ENCODE results near the gene LRP6. TPM values are rescaled to one million over a fixed set of nuclear protein-coding genes. Genes with fewer than 3 reads are reported as not detected.
"Not testable (repeated sequence)": the region's sequence is repeated elsewhere in the genome, so short reads cannot be mapped to it uniquely, and the experiment has no call there.

LRP6 gene
- total RNA-seq, 2 experiments from 2014 or later: 1.1 to 1.7 TPM

DNA sequence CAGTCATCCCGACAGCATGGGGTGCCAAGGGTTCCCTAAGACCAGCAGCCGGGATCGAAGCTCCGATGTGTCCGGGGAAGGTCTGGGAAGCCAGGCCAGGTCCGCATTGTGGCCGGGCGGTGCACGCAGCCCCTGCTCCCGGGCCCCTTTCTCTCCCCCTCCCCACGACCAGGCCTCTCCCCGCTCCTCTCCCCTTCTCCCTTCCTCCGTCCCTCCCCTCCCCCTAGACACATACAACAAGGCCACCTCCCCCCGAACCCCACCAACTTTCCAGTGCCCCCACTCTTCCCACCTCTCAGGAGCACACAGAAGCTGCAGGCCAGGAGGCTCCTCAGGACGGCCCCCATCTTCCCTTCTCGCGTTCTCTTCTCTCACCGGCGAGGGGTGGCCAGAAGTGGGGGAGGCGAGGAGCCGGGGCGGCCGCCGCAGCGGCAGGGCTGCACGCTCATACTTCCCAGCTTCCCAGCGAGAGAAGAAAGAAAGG lies 413 bp downstream of the LRP6 start:
- POLR2A ChIA-PET: interaction anchor here (0.6 kb wide), 1 partner anchor 1566 kb away, joined by 5 read pairs; no protein-coding TSS in a partner anchor
- CTCF ChIA-PET: interaction anchor here (0.6 to 1.6 kb wide), 2 partner anchors 62 to 734 kb away, joined by 3 to 5 read pairs; no protein-coding TSS in a partner anchor

DNA sequence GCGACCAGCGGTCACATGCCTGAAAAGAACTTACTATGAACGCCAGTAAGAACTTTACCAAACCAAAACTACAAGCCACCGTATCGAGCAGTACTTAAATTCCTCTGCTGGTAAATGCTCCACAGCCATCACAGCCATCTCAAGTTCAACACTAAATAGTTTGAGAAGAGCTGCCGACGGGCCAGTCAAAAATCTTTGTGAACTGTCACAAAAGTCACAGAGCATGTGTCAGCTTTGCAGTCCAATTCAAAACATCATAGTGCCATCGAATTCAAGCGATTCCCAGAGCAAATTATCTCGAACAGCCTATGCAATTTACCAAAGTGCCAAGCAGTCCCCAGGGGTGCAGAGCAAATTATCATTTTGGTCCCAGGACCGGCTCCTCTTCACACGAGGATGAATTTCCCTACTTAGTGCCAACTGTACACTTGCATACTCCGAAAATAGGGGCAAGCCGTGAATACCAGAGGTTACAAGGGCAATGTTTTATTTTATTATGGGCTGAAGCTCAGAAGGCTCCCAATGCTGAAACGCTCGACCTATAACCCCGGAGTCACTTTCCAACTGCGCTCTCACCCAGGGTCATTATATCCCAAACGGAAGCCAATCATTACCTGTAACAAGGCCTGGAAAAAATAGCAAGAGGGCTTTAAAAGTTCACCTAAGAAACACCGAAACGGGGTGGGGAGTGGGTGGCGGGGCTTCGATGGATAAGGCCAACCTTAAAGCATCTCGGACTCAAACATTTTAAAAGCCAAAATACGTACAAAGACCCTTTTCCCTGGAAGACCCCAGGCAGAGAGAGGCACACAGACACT lies 1.1 kb downstream of the LRP6 start:
- CTCF ChIA-PET: interaction anchor here (1.6 kb wide), 1 partner anchor 63 kb away, joined by 5 read pairs; no protein-coding TSS in a partner anchor
- POLR2A ChIA-PET: interaction anchor here (0.6 kb wide), 1 partner anchor 51 kb away, joined by 3 read pairs; no protein-coding TSS in a partner anchor

DNA sequence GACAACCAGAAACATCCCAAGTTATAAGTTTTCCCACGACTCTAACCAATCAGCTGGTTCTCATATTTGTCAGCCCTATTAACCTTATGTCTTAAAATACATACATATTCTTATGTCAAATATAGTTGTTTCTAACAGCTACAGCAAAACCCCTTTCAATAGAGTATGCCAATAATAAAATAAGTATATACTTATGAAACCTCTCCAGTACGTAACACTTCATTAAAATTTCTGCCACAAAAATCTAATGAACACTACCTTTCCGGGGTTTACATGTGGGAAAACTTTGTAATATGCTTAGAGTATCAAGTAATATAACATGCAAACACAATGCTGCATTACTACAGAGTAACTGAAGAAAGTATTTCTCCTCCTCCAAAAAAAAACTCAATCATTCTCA lies 1.8 kb downstream of the LRP6 start:
- CTCF ChIA-PET: no interaction called here

DNA sequence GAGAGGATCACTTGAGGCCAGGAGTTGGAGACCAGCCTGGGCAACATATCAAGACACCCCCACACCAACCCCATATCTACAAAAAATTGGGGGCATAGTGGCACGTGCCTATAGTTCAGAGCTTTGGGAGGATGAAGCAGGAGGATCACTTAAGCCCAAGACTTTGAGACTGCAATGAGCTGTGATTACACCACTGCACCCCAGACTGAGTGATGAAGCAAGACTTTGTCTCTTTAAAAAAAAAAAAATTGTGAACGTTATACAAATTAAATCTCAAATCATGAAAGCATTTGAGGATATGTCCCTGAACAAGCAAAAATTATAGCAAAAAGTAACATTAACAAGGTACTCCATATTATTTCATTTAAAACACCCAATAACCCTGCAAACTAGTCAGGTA lies 2.9 kb downstream of the LRP6 start:
- ChIA-PET CTCF (no interaction called here), POLR2A (no interaction called here)

More for the DNA sequence above, 1.8 kb downstream of the LRP6 start:
- POLR2A ChIA-PET: interaction anchor here (0.5 to 0.6 kb wide), 2 partner anchors 51 to 158 kb away, joined by 3 to 4 read pairs; no protein-coding TSS in a partner anchor

DNA sequence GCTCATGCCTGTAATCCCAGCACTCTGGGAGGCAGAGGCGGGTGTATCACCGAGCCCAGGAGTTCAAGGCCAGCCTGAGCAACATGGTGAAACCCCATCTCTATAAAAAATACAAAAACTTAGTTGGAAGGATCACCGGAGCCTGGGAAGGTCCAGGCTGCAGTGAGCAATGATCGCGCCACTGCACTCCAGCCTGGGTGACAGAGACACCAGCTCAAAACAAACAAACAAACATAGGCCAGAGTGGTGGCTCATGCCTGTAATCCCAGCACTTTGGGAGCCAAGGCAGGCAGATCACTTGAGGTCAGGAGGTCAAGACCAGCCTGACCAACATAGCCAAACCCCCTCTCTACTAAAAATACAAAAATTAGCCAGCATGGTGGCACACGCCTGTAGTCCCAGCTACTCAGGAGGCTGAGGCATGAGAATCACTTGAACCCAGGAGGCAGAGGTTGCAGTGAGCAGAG lies 10.5 kb downstream of the LRP6 start:
- CTCF ChIA-PET, POLR2A ChIA-PET: not testable (repeated sequence)

DNA sequence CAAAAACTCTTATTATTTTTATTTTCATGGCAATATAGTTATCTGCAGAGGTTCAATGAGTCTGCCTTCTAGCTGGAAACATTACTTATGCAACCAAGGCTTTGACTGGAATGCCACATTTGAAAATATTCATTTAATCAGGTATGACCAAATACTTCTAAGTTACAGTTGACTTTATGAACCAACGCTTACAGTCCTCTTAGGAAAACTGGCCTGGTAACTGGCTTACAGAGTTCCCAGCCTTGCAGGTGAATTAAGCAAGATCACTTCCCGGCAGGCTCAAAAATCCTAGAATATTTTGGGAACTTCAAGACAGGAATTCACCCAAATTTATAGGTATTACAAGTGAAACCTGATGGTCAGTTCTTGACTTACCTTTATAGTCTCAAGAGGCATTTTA lies 12.3 kb downstream of the LRP6 start:
- CTCF ChIA-PET: no interaction called here

DNA sequence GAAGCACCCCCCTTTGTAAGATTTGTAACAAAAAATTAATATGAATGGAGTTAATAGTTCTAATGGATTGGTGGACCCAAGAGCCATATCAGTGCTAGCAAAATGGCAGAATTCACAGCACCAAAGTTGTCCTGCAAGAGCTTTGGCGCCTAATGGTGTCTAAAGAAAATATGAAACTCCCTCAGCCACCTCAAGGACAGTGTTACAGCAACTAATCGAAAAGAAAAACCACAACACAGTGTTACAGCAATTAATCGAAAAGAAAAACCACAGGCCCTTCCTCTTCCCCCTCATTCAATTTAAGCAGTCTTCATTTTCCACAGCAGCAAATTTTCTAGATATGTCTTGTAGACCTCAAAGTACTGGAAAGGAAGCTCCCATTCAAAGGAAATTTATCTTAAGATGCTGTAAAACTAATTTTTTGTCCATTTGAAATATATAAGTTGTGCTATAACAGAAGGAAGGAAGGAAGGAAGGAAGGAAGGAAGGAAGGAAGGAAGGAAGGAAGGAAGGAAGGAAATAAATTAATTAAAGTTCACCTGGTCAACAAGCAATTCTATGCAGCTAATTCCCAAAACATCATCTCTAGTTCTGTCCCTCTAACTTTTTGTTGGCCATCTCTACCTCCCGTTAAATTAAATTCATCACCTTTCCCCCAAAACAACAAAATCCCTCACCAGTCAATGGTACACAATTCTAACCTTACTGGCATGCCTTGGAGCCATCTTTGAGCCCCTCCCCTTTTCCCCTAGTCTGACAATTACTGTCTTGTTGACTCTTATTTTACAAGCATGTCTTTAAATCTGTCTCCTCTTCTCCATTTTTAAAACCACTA lies 17.4 kb downstream of the LRP6 start:
- ChIA-PET CTCF (no interaction called here), POLR2A (no interaction called here)

More for the DNA sequence above, 12.3 kb downstream of the LRP6 start:
- POLR2A ChIA-PET: no interaction called here

DNA sequence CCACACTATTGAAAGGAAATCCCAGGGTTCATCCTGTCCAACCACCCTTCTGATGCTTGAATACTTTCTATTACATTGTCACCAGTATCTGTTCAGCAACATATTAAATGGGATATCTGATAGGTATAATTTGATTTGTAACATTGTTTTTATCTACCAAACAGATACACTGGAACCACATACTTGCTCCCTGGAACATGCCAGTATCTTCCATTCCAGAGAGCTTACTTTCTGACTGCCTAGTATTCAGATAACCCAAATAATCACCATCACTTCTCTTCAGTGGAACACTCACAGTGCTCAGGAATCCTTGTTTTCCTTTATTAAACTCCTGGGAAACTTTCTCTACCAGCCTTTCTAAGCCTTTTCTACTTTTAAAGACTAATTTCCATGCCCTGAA lies 19.3 kb downstream of the LRP6 start:
- POLR2A ChIA-PET: no interaction called here
- CTCF ChIA-PET: no interaction called here

DNA sequence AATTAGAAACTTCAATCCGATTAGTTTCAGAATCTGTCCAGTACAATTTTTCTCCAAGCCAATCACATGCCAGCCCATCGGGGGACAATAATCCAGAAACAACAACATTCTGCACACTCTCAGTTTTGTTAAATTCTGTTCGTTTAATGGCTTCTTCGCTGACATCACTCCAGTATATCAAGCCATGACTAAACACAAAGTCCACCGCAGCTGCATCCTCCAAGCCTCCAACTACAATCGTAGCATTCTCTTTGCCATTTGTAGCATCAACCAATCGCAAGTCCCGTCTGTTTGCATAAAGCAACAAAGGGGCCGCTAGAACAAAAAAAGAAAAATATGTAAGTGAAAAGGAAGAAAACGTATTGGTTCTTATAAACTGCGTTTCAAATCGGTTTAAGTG lies 22.5 kb downstream of the LRP6 start:
- ChIA-PET POLR2A (no interaction called here), CTCF (no interaction called here)

DNA sequence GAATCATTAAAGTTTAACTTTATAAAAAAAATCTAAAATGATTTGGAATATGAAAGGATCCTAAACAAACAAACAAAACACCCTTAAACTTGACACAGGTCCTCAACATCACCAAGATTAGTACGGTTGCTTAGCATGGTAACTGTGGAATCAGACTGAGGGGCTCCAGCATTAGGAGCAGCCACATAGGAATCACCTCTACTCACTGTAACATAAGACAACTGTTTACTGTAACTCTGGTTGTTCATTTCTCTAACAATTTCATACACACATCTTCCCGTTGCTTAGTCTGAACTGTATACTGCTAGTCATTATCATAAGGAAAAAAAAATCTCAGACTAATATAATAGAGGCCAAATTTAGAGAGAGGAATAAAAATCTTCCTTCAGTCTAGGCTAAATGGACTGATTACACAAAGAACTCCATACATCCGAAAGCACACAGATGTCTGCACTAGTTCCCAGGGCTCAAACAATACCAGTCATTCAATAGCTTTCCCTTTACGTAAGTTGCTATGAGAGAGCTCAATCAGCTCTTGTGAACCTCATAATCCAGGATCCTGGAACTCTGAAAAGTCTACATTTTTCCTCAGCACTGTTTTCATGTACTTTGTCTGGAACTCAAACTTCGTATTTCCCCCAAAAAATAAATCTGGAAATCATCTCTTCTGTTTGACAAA lies 26.0 kb downstream of the LRP6 start:
- ChIA-PET POLR2A (no interaction called here), CTCF (no interaction called here)

DNA sequence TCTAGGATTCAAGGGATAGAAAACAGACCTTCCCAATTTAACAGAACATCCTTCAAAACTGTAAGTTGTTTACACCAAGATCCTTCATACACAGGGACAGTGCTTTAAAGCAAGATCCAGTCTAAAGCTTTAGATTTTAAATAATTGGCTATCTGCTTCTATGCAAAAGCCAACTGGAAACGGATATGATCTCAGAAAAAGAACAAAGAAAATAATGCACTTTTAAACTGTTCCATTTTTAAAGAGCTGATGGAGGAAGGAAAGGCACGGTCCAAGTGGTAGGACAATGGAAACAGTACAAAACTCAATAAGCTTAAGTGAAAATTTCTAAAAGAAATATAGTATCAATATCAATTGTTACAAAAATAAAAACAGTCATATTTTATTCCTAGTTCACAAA lies 27.7 kb downstream of the LRP6 start:
- CTCF ChIA-PET: no interaction called here
- POLR2A ChIA-PET: no interaction called here

DNA sequence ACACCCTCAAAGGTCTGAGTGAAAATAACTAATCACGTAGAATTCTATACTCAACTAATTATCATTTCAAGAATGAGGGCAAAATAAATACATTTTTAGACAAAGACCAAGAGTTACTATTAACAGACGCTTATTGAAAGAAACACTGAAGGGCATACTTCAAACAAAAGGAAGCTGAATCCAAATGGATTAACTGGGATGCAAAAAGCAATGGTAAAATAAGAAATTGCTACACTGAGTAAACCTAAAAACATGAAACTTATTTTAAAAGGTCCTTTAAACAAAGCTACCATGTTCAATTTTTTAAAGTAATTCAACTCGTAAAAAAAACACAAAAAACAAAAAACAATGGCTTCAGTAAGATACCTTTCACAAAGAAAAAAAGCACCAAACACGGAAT lies 28.2 kb downstream of the LRP6 start:
- ChIA-PET CTCF (no interaction called here), POLR2A (no interaction called here)

DNA sequence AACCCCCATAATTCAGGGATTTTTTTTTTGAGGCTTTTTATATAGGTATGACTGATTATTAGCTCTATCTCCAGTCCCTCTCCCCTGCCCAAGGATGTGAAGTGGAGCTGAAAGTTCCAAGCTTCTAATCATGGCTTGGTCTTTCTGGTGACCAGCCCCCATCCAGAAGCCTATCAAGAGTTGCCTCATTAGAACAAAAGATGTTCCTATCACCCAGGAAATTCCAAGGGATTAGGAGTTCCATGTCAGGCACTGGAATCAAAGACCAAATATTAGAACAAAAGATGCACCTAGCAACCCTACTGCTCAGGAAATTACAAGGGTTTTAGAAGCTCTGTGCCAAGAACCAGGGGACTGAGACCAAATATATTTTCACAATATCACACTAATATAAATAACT lies 29.9 kb downstream of the LRP6 start:
- ChIA-PET POLR2A (no interaction called here), CTCF (no interaction called here)

DNA sequence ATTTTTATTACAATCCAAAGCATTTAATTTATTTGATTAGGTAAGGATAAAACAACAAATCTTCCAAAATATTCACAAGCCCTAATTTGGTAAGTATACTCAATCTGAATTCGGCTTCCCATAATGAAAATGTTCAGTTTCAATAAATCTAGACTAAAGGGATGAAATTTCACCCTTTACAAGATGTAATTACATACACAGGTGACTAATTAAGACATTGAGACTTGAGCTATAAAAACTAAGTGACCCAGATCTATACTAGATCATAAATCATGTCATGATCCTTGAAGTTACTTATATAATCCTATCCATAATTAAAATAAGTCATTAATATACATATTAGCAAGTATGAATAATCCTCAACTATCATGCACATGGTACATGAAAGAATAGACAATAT lies 36.6 kb downstream of the LRP6 start:
- POLR2A ChIA-PET: no interaction called here

DNA sequence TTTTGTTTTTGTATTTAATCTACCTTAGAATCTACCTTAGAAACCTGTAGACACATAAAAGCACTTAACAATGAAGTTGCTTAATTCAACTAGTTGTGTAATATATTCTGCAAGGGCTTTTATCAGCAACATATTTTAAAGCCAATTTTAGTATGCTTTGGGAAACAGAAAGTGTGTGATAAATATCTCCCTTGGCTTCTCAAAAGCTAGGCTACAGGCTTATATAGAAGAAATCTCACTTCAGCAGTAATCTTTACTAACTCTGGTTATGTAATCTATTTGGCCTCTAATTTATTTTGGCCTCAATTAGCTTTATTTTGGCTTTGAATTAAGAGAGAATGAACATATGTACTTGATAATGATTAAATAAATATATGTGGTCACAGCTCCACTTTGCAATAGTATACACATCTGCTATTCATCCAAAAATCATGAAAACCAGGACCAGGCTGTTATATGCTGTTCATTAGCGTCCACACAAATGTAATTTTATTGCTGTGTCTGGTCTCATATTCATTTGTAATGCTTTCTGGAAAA lies 37.2 kb downstream of the LRP6 start:
- ChIA-PET POLR2A (no interaction called here), CTCF (no interaction called here)

More for the DNA sequence above, 36.6 kb downstream of the LRP6 start:
- CTCF ChIA-PET: interaction anchor here (0.7 kb wide), 1 partner anchor 64 kb away, joined by 3 read pairs; no protein-coding TSS in a partner anchor

DNA sequence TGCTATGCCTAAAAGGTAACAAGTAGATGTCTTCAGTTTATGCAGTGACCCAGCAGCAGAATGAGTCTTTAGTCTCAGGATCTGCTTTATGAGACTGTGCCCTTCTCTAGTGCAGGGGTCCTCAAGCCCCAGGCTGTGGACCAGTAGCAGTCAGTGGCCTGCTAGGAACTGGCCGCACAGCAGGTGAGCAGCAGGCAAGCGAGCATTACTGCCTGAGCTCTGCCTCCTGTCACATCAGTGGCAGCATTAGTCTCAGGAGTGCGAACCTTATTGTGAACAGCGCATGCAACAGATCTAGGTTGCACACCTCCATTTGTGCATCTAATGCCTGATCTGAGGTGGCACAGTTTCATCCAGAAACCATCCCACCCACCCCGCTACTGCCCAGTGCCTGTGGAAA lies 38.4 kb downstream of the LRP6 start:
- ChIA-PET POLR2A (no interaction called here), CTCF (no interaction called here)

DNA sequence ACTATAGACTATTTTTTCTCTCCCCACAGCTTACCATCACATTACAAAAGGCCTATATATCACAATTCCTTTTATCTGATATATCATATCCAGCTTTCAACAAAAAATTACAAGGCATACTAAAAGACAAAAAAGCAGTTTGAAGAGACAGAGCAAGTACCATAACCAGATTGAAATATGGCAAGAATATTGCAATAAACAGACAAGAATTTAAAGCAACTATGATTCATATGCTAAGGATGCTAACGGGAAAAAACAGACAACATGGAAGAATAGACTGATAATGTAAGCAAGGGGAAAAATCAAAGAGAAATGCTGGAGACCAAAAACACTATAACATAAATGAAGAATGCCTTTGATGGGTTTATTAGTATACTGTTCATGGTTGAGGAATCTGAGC lies 40.7 kb downstream of the LRP6 start:
- ChIA-PET CTCF (interaction anchor here (1.1 kb wide), 1 partner anchor 144 kb away, joined by 3 read pairs; no protein-coding TSS in a partner anchor), POLR2A (no interaction called here)

DNA sequence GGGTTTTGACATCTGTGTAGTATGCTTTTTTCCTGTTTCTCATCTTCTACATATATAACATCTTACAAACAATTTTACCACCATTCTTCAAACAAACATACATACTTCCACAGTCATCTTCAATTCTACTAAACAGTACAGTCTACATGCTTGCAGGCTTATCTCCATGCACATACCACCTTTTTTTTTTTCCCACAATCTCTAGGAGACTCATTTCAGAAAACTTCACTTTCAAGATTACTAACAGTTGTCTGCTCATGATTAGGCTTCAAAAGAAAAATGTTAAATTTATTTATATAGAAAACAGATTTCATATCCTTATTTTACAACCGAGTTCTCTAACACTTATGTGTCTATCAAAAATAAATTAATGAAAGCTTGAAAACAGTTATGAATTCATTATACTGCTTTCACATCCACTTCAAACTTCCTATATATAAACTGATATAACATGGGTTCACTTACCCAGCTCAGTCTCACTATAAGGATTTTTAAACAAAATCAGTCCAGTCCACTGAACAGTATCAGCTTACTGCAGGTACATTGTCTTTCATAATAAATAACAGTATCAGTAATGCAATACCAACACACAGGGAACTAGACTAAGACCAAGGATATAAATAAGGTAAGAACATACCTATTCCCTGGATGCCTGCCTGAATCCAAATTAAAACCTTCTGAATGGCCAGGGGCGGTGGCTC lies 42.5 kb downstream of the LRP6 start:
- POLR2A ChIA-PET: no interaction called here
- CTCF ChIA-PET: no interaction called here

DNA sequence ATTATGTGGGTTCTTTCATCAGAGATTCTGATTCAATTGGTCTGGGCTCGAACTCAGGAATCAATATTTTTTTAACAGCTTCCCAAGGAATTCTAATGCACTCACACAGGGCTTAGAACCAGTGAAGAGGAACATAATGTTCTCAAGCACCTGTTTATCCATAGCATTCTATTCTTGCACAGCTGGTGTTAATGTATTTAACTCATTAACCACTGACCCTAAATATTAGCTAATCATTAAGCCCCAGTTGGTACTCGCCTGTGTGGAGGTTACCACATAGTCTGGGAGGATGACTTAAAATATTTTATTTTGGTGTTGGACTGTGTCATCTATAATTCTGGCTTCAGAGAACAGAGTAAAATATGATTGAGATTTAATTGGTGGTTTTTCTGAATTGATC lies 45.3 kb downstream of the LRP6 start:
- CTCF ChIA-PET: no interaction called here
- POLR2A ChIA-PET: no interaction called here

Data from activated CD8-positive, alpha-beta memory T cell treated with anti-CD3 and anti-CD28 coated beads for 36 hours (primary cell).